Esophagus muscularis mucosa (tissue), 4 donors: Measurements from ENCODE around the gene CCDC149. TPM values are rescaled to one million over a fixed set of nuclear protein-coding genes. Genes with fewer than 3 reads are reported as not detected.

Experiments used
- DNase-seq: peaks from one replicate; pipeline ENCODE4 v3.0.0-alpha.2; 2017; ENCODE audit errors: extremely low spot score
- H3K27ac ChIP-seq, 4 donors: fragments of 200-600 bp; sonication (generic); replicated peaks in 1 of 4; 1 replicate in 3 of 4; 2 replicates in 1 of 4; pipeline ENCODE4 v1.5.1; 2016 to 2019; ENCODE audit warnings: mild to moderate bottlenecking in 1 of 4
- H3K27me3 ChIP-seq, 4 donors: fragments of 200-600 bp; sonication (generic); one replicate each; pipeline versions ENCODE4 v1.5.1 to v1.6.0; 2016 to 2019
- H3K36me3 ChIP-seq, 4 donors: fragments of 200-600 bp; sonication (generic); one replicate each; pipeline ENCODE4 v1.5.1; 2016 to 2019
- H3K4me1 ChIP-seq, 4 donors: fragments of 200-600 bp; sonication (generic); one replicate each; pipeline ENCODE4 v1.5.1; 2016 to 2019
- H3K4me3 ChIP-seq, 4 donors: fragments of 200-600 bp; sonication (generic); 1 replicate in 2 of 4; 2 replicates in 2 of 4; pipeline ENCODE4 v1.5.1; 2016 to 2019; ENCODE audit warnings: mild to moderate bottlenecking in 4 of 4, moderate library complexity in 1 of 4
- H3K9me3 ChIP-seq, 4 donors: fragments of 200-600 bp; sonication (generic); 1 replicate in 3 of 4; 2 replicates in 1 of 4; pipeline ENCODE4 v1.5.1; 2016 to 2019
- EP300 ChIP-seq: sonication (generic); formaldehyde crosslinking; IDR thresholded peaks from one replicate; pipeline ENCODE4 v1.6.1; 2017; ENCODE audit warnings: antibody characterized with exemption
- POLR2A ChIP-seq: fragments of 450-650 bp; IDR thresholded peaks from one replicate; pipeline ENCODE4 v1.6.1; 2017; ENCODE audit warnings: antibody characterized with exemption, moderate library complexity, mild to moderate bottlenecking, low read depth
- POLR2AphosphoS5 ChIP-seq, 2 donors: sonication (generic); formaldehyde crosslinking; IDR thresholded peaks; one replicate each; pipeline ENCODE4 v1.6.1; 2017; ENCODE audit warnings: antibody characterized with exemption in 2 of 2
- WGBS: methylation state at CpG from one replicate; pipeline ENCODE4 v1.1.5; 2018; 5-methylcytosine and 5-hydroxymethylcytosine counted together
- intact Hi-C: fragments of 100-400 bp; cut with DNase I; formaldehyde crosslinking; loops from one replicate; pipeline ENCODE4 v1.15.1; 2023
- total RNA-seq, 4 donors: library from RNA; depleted of rRNA; stranded (reverse); fragments of >200 nt; gene quantifications; one replicate each; pipeline versions ENCODE4 v1.1.0 to v1.2.1, GENCODE V29; 2016
- TF ChIP-seq, protein P1 (sequence below), 3 experiments: fragments of 200-600 bp in 2 of 3; fragments of 450-650 bp in 1 of 3; sonication (generic) in 2 of 3; IDR thresholded peaks; one replicate each; pipeline ENCODE4 v1.5.1; 2017 to 2019; ENCODE audit warnings: antibody characterized with exemption in 3 of 3, mild to moderate bottlenecking in 2 of 3, moderate library complexity in 1 of 3

Gene CCDC149
- total RNA-seq, 4 donors from 2014 or later = 21.0 to 37.9 (median 34.0) TPM

- Histone ChIP-seq H3K36me3 (no peaks in the 10 kb centered on the region), H3K4me3 (no peak overlapping the region), H3K9me3 (no peaks in the 10 kb centered on the region), H3K27ac (no peak overlapping the region), H3K4me1 (peaks cover 0 to 22% (median 21%) of the 10 kb centered on the region in 4 donors), H3K27me3 (no peaks in the 10 kb centered on the region)
- TF ChIP-seq POLR2A (no peak), POLR2AphosphoS5 (IDR thresholded peaks at IDR 0.05) (no peak), EP300 (no peak)
- TF ChIP-seq, protein P1, sequence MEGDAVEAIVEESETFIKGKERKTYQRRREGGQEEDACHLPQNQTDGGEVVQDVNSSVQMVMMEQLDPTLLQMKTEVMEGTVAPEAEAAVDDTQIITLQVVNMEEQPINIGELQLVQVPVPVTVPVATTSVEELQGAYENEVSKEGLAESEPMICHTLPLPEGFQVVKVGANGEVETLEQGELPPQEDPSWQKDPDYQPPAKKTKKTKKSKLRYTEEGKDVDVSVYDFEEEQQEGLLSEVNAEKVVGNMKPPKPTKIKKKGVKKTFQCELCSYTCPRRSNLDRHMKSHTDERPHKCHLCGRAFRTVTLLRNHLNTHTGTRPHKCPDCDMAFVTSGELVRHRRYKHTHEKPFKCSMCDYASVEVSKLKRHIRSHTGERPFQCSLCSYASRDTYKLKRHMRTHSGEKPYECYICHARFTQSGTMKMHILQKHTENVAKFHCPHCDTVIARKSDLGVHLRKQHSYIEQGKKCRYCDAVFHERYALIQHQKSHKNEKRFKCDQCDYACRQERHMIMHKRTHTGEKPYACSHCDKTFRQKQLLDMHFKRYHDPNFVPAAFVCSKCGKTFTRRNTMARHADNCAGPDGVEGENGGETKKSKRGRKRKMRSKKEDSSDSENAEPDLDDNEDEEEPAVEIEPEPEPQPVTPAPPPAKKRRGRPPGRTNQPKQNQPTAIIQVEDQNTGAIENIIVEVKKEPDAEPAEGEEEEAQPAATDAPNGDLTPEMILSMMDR (IDR thresholded peaks at IDR 0.05) = no peak
- peak; percentile 78 for DNase-seq
- intact Hi-C loops = no loop called here
- WGBS = 77% methylated on average over 3 of the region's 3 CpGs
Observed at GRCh38 chr4:24770032-24770584, 142.7 kb downstream of the CCDC149 start.

GRCh38 chr4:24769571-24769970 is 143.3 kb downstream of the CCDC149 start:
- H3K4me1 ChIP-seq = peaks cover 0 to 26% (median 22%) of the 10 kb centered on the region in 4 donors
- no peaks in the 10 kb centered on the region for H3K27me3 ChIP-seq
- no peak for DNase-seq
- H3K36me3 ChIP-seq = no peaks in the 10 kb centered on the region
- H3K9me3 ChIP-seq = no peaks in the 10 kb centered on the region
- H3K4me3 ChIP-seq = no peak overlapping the region
- TF ChIP-seq POLR2AphosphoS5 (IDR thresholded peaks at IDR 0.05) (no peak), POLR2A (no peak), EP300 (no peak)
- TF ChIP-seq, protein P1 (IDR thresholded peaks at IDR 0.05) = no peak
- WGBS = 85% methylated on average over 2 of the region's 2 CpGs
- intact Hi-C loops = no loop called here
- no peak overlapping the region for H3K27ac ChIP-seq

GRCh38 chr4:24768604-24769003 is 144.2 kb downstream of the CCDC149 start:
- Histone ChIP-seq H3K4me1 (peaks cover 0 to 36% (median 32%) of the 10 kb centered on the region in 4 donors), H3K36me3 (no peaks in the 10 kb centered on the region), H3K27me3 (no peaks in the 10 kb centered on the region), H3K27ac (no peak overlapping the region), H3K4me3 (no peak overlapping the region), H3K9me3 (no peaks in the 10 kb centered on the region)
- intact Hi-C loops = no loop called here
- peak; percentile 7 for DNase-seq
- TF ChIP-seq EP300 = no peak
- no peak for TF ChIP-seq POLR2A
- TF ChIP-seq, protein P1 (IDR thresholded peaks at IDR 0.05) = no peak
- no peak for TF ChIP-seq POLR2AphosphoS5 (IDR thresholded peaks at IDR 0.05)

DNA sequence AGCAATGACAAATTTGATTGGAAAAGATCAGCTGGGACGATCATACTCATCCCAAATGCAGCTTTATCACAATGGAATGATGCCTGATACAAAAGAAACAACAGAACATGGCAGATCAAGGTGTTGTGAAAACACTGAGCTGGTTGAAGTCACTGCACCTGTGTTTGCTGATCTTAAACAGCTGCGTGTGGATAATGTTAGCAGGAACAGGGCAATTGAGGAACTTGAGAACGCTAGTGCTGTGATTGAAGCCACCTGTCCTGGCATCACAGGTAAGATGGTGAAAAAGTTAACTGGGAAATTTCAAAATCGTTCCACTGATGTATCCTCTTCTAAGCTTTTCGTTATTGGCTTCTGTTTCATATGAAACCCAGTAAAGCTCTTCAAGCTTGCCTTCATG is 144.8 kb downstream of the CCDC149 start:
- Histone ChIP-seq H3K27ac (no peak overlapping the region), H3K36me3 (no peaks in the 10 kb centered on the region), H3K27me3 (no peaks in the 10 kb centered on the region), H3K4me1 (peaks cover 0 to 42% (median 37%) of the 10 kb centered on the region in 4 donors), H3K4me3 (no peak overlapping the region), H3K9me3 (no peaks in the 10 kb centered on the region)
- TF ChIP-seq EP300 = no peak
- no peak for TF ChIP-seq POLR2A
- TF ChIP-seq, protein P1 (IDR thresholded peaks at IDR 0.05) = no peak
- TF ChIP-seq POLR2AphosphoS5 (IDR thresholded peaks at IDR 0.05) = no peak
- intact Hi-C loops = no loop called here
- 93% methylated on average over 5 of the region's 5 CpGs for WGBS
- peak; percentile 5 for DNase-seq
